HFF-Myc (cell line): ENCODE results near the gene SERINC2.
A peak's percentile ranks its signal among the peaks of the same experiment; 100 is the strongest.

ENCODE experiments used
- DNase-seq: peaks from one replicate; pipeline ENCODE4 v3.0.0-alpha.2; 2011; ENCODE audit warnings: low read depth; ENCODE audit errors: extremely low read depth
- H3K4me3 ChIP-seq: replicated peaks from 2 replicates; pipeline ENCODE4 v1.5.1; 2011; ENCODE audit warnings: low read depth, mild to moderate bottlenecking, control low read depth, low read length
- CTCF ChIP-seq: IDR thresholded peaks from 2 replicates; pipeline ENCODE4 v1.5.1; 2012; ENCODE audit warnings: mild to moderate bottlenecking, low read depth, low read length, control low read depth; ENCODE audit errors: missing control alignments

The SERINC2 gene

GRCh38 chr1:31412732-31413404 is at the start of gene SERINC2:
Gene SERINC2, plus strand, starts transcription at chr1:31413213. Its CDS starts 53 bp downstream, at chr1:31413266.
- no peak for DNase-seq
- peak within 1 kb of the TSS; percentile 69 for H3K4me3 ChIP-seq
- TF ChIP-seq CTCF, result no peak

- no peak for TF ChIP-seq CTCF
- H3K4me3 ChIP-seq, result no peak overlapping the region
- DNase-seq, result no peak
Observed at GRCh38 chr1:31364561-31365250, 48.3 kb upstream of the SERINC2 start.

GRCh38 chr1:31366796-31367195 is 46.2 kb upstream of the SERINC2 start:
- no peak overlapping the region for H3K4me3 ChIP-seq
- TF ChIP-seq CTCF, result no peak
- no peak for DNase-seq

- DNase-seq, result no peak
- no peak for TF ChIP-seq CTCF
- H3K4me3 ChIP-seq, result no peak overlapping the region
Observed at GRCh38 chr1:31368611-31369107, 44.4 kb upstream of the SERINC2 start.

GRCh38 chr1:31370021-31370420 is 43.0 kb upstream of the SERINC2 start:
- no peak for TF ChIP-seq CTCF
- DNase-seq, result no peak
- no peak overlapping the region for H3K4me3 ChIP-seq

- H3K4me3 ChIP-seq, result no peak overlapping the region
- no peak for TF ChIP-seq CTCF
- DNase-seq, result no peak
Observed at GRCh38 chr1:31370565-31370964, 42.4 kb upstream of the SERINC2 start.
